Progenitor cell of endocrine pancreas (in vitro differentiated cells): ENCODE results near the gene SCYL1. TPM values are rescaled to one million over a fixed set of nuclear protein-coding genes. Genes with fewer than 3 reads are reported as not detected.
"Not testable (repeated sequence)": the region's sequence is repeated elsewhere in the genome, so short reads cannot be mapped to it uniquely, and the experiment has no call there.

Experiments used
- DNase-seq: peaks from one replicate; pipeline ENCODE4 v3.0.0; 2021; ENCODE audit warnings: low spot score; ENCODE audit not compliant: unreplicated experiment
- H3K27ac Mint-ChIP-seq: 2 replicates; pipeline ENCODE4 v1.8.0; 2021; ENCODE audit warnings: mild to moderate bottlenecking, moderate library complexity, mixed read lengths
- H3K27me3 Mint-ChIP-seq: 2 replicates; pipeline ENCODE4 v1.8.0; 2021; ENCODE audit warnings: mixed read lengths
- H3K36me3 Mint-ChIP-seq: 2 replicates; pipeline ENCODE4 v1.8.0; 2022; ENCODE audit warnings: mixed read lengths; ENCODE audit not compliant: insufficient read depth
- H3K4me1 Mint-ChIP-seq: 2 replicates; pipeline ENCODE4 v1.8.0; 2021; ENCODE audit warnings: low read depth, mixed read lengths
- H3K4me3 Mint-ChIP-seq: 2 replicates; pipeline ENCODE4 v1.8.0; 2021; ENCODE audit warnings: low read depth, mild to moderate bottlenecking, moderate library complexity, mixed read lengths
- H3K9me3 Mint-ChIP-seq: 2 replicates; pipeline ENCODE4 v1.8.0; 2021; ENCODE audit warnings: low read depth, mixed read lengths
- total RNA-seq: library from RNA; stranded (reverse); gene quantifications from 2 replicates; pipeline ENCODE4 v1.2.1, GENCODE V29; 2021
- TF ChIP-seq, protein P1 (sequence below): fragments of 200-600 bp; sonication (generic); IDR thresholded peaks from one replicate; pipeline ENCODE4 v1.5.0; 2021; ENCODE audit warnings: antibody characterized with exemption, mild to moderate bottlenecking; ENCODE audit not compliant: unreplicated experiment

Gene SCYL1
- total RNA-seq, 1 donor from 2014 or later: 61.4 TPM

DNA sequence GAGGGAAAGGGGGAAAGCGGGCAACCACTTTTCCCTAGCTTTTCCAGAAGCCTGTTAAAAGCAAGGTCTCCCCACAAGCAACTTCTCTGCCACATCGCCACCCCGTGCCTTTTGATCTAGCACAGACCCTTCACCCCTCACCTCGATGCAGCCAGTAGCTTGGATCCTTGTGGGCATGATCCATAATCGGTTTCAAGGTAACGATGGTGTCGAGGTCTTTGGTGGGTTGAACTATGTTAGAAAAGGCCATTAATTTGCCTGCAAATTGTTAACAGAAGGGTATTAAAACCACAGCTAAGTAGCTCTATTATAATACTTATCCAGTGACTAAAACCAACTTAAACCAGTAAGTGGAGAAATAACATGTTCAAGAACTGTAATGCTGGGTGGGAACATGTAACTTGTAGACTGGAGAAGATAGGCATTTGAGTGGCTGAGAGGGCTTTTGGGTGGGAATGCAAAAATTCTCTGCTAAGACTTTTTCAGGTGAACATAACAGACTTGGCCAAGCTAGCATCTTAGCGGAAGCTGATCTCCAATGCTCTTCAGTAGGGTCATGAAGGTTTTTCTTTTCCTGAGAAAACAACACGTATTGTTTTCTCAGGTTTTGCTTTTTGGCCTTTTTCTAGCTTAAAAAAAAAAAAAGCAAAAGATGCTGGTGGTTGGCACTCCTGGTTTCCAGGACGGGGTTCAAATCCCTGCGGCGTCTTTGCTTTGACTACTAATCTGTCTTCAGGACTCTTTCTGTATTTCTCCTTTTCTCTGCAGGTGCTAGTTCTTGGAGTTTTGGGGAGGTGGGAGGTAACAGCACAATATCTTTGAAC lies 19.2 kb upstream of the SCYL1 start:
- Mint-ChIP-seq H3K27ac (peak overlapping the region; percentile 95), H3K27me3 (no peaks in the 10 kb centered on the region)
- DNase-seq: no peak

DNA sequence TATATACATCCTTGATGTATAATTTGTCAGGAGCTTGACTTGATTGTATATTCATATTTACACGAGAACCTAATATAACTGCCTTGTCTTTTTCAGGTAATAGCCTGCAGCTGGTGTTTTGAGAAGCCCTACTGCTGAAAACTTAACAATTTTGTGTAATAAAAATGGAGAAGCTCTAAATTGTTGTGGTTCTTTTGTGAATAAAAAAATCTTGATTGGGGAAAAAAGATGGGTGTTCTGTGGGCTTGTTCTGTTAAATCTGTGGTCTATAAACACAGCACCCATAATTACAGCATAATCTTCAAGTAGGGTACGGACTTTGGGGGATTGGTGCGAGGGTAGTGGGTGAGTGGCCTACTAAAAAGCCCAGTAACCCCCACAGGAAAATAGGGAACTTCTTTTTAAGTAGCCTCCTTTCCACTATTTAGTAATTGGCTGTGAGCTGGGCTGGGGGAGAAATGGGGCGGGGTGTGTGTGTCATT lies 18.6 kb upstream of the SCYL1 start:
- H3K36me3 Mint-ChIP-seq: peaks cover 30% of the 10 kb centered on the region
- H3K27me3 Mint-ChIP-seq: no peaks in the 10 kb centered on the region
- no peak for DNase-seq
- peaks cover 29% of the 10 kb centered on the region for H3K4me1 Mint-ChIP-seq
- H3K27ac Mint-ChIP-seq: peak overlapping the region; percentile 95
- TF ChIP-seq, protein P1, sequence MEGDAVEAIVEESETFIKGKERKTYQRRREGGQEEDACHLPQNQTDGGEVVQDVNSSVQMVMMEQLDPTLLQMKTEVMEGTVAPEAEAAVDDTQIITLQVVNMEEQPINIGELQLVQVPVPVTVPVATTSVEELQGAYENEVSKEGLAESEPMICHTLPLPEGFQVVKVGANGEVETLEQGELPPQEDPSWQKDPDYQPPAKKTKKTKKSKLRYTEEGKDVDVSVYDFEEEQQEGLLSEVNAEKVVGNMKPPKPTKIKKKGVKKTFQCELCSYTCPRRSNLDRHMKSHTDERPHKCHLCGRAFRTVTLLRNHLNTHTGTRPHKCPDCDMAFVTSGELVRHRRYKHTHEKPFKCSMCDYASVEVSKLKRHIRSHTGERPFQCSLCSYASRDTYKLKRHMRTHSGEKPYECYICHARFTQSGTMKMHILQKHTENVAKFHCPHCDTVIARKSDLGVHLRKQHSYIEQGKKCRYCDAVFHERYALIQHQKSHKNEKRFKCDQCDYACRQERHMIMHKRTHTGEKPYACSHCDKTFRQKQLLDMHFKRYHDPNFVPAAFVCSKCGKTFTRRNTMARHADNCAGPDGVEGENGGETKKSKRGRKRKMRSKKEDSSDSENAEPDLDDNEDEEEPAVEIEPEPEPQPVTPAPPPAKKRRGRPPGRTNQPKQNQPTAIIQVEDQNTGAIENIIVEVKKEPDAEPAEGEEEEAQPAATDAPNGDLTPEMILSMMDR: no peak
- no peaks in the 10 kb centered on the region for H3K9me3 Mint-ChIP-seq
- H3K4me3 Mint-ChIP-seq: no peak overlapping the region

More for the DNA sequence above, 19.2 kb upstream of the SCYL1 start:
- H3K4me3 Mint-ChIP-seq: no peak overlapping the region
- peaks cover 30% of the 10 kb centered on the region for H3K36me3 Mint-ChIP-seq
- H3K9me3 Mint-ChIP-seq: no peaks in the 10 kb centered on the region
- peaks cover 29% of the 10 kb centered on the region for H3K4me1 Mint-ChIP-seq
- TF ChIP-seq, protein P1: no peak

DNA sequence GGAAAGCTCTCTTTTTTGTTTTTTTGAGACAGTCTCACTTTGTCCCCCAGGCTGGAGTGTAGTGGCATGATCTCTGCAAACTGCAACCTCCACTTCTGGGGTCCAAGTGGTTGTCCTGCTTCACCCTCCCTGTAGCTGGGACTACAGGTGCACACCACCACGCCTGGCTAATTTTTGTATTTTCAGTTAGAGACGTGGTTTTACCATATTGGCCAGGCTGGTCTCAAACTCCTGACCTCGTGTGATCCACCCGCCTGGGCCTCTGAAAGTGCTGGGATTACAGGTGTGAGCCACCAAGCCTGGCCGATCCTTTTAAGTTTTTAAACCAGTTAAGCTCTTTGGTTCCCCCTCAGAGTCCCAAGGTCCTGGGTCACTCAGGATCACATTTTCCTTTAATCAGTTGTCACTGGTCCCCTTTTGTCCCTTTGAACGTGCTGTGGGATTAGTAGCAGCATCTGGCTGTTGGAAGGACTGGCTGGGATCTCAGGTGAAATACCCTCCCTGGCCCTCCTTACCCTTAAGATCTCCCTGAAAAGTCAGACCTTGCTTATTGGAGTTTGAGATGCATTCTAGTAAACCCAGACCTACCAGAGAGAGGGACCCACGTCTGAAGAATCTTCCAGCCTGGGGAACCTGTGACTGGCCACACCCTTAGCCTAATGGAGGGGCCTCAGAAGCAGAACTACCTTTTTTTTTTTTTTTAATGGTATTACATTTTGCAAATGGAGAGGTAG lies 17.9 kb upstream of the SCYL1 start:
- H3K36me3 Mint-ChIP-seq: peaks cover 30% of the 10 kb centered on the region
- H3K9me3 Mint-ChIP-seq: no peaks in the 10 kb centered on the region
- no peak overlapping the region for H3K4me3 Mint-ChIP-seq
- peak overlapping the region; percentile 95 for H3K27ac Mint-ChIP-seq
- no peaks in the 10 kb centered on the region for H3K27me3 Mint-ChIP-seq
- DNase-seq: no peak
- peaks cover 29% of the 10 kb centered on the region for H3K4me1 Mint-ChIP-seq
- TF ChIP-seq, protein P1: no peak

DNA sequence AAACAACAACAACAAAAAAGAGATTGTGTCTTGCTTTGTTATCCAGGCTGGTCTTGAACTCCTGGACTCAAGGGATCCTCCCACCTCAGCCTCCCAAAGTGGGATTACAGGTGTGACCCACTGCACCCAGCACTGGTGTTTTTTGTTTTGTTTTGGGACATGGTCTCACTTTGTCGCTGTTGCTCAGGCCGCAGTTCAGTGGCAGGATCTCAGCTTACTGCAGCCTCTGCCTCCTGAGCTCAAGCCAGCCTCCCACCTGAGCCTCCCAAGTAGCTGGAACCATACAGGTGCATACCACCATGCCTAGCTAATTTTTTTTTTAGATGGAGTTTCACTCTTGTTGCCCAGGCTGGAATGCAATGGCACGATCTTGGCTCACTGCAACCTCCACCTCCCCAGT lies 12.6 kb upstream of the SCYL1 start:
- not testable (repeated sequence) for DNase-seq, H3K27ac Mint-ChIP-seq, H3K9me3 Mint-ChIP-seq, H3K4me3 Mint-ChIP-seq, H3K27me3 Mint-ChIP-seq, H3K36me3 Mint-ChIP-seq, H3K4me1 Mint-ChIP-seq

DNA sequence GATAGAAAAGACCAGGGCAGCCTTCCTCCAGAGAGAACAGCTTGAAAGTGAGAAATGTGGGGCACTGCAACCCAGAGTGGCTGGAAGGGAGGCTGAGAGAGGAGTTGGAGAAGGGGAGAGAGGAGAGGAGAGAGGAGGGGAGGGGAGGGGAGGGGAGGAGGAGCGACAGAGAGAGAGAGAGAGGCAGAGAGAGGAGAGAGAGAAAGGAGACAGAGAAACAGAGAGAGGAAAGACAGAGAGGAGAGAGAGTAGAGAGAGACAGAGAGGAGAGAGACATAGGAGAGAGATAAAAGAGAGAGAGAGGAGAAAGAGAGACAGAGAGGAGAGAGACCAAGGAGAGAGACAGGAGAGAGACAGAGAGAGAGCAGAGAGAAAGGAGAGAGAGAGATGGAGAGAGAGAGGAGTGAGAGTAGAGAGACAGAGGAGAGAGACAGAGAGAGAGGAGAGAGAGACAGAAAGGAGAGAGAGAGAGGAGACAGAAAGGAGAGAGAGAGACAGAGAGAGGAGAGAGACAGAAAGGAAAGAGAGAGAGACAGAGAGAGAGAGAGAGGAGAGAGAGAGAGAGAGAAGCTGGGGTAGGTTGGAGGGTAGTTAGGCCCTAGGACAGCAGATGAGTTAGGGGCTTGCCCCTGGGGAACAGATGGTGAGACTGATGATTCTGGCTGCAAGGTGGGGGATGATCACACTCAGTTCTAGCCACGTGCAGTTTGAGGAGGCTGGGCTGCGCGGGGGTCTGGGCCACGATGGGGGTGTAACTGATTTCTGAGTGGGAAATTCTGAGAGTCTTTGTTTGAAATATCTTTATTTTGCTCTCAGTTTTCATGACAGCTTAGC lies 8.5 kb upstream of the SCYL1 start:
- no peak for DNase-seq
- Mint-ChIP-seq H3K27me3 (no peaks in the 10 kb centered on the region), H3K9me3 (no peaks in the 10 kb centered on the region), H3K27ac (peak overlapping the region; percentile 55), H3K4me1 (no peaks in the 10 kb centered on the region), H3K4me3 (no peak overlapping the region), H3K36me3 (no peaks in the 10 kb centered on the region)
- TF ChIP-seq, protein P1: no peak

DNA sequence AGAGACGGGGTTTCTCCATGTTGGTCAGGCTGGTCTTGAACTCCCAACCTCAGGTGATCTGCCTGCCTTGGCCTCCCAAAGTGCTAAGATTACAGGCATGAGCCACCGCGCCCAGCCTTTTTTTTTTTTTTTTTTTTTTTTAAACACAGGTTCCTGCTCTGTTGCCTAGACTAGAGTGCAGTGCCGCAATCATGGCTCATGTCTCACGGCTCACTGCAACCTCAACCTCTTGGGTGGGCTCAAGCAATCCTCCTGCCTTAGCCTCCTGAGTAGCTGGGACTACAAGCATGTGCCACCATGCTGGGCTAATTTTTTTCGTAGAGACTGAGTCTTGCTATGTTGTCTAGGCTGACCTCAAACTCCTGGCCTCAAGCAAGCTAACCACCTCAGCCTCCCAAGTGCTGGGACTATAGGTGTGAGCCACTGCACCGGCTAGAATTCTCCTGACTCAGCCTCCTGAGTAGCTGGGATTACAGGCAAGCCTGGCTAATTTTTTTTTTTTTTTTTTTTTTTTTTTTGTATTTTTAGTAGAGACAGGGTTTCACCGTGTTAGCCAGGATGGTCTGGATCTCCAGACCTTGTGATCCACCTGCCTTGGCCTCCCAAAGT lies 5.8 kb upstream of the SCYL1 start:
- H3K9me3 Mint-ChIP-seq, H3K27me3 Mint-ChIP-seq, DNase-seq, H3K36me3 Mint-ChIP-seq, H3K27ac Mint-ChIP-seq, H3K4me3 Mint-ChIP-seq: not testable (repeated sequence)
- peaks cover 18% of the 10 kb centered on the region for H3K4me1 Mint-ChIP-seq

DNA sequence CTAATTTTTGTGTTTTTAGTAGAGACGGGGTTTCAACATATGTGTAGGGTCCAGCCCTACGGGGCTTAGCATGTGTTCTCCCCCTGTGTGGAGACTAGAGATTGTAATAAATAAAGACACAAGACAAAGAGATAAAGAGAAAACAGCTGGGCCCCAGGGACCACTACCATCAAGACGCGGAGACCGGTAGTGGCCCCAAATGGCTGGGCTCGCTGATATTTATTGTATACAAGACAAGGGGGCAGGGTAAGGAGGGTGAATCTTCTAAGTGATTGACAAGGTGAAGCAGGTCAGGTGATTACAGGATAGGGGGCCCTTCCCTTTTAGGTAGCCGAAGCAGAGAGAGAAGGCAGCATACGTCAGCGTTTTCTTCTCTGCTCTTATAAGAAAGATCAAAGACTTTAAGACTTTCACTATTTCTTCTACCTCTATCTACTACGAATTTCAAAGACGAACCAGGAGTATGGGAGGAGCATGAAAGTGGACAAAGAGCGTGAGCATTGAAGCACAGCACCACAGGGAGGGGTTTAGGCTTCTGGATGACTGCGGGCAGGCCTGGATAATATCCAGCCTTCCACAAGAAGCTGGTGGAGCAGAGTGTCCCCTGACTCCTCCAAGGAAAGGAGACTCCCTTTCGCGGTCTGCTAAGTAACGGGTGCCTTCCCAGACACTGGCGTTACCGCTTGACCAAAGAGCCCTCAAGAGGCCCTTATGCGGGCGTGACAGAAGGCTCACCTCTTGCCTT lies 2.9 kb upstream of the SCYL1 start:
- peaks cover 13% of the 10 kb centered on the region for H3K27me3 Mint-ChIP-seq
- not testable (repeated sequence) for H3K4me3 Mint-ChIP-seq, H3K36me3 Mint-ChIP-seq, DNase-seq, H3K27ac Mint-ChIP-seq, H3K9me3 Mint-ChIP-seq
- peaks cover 27% of the 10 kb centered on the region for H3K4me1 Mint-ChIP-seq
